ENCODE results near the gene COPG1.

Gene COPG1

GRCh38 chr3:129308636-129309035 lies 59.2 kb downstream of the COPG1 start (continued):
- TF ChIP-seq TSHZ2 (CRISPR knock-in tag; IDR thresholded peaks at IDR 0.05): no peak
- TF ChIP-seq ZNF565 (CRISPR knock-in tag; conservative IDR thresholded peaks at IDR 0.05; ENCODE audit: low read depth): no peak
- no peak for TF ChIP-seq ZFP3 (CRISPR knock-in tag; IDR thresholded peaks at IDR 0.05)
- no peak for TF ChIP-seq POU6F1 (CRISPR knock-in tag; IDR thresholded peaks at IDR 0.05; ENCODE audit: borderline replicate concordance, low read depth)

GRCh38 chr3:129310111-129311011 lies 61.0 kb downstream of the COPG1 start:
- no peak for ATAC-seq
- TF ChIP-seq ESRRG (CRISPR knock-in tag; IDR thresholded peaks at IDR 0.05) (no peak), BACH2 (CRISPR knock-in tag; IDR thresholded peaks at IDR 0.05; ENCODE audit: borderline replicate concordance) (no peak), PATZ1 (CRISPR knock-in tag; IDR thresholded peaks at IDR 0.05; ENCODE audit: borderline replicate concordance) (no peak), ZC3H10 (CRISPR knock-in tag; IDR thresholded peaks at IDR 0.05) (no peak), OSR1 (CRISPR knock-in tag; IDR thresholded peaks at IDR 0.05) (no peak), SNAI2 (CRISPR knock-in tag; IDR thresholded peaks at IDR 0.05) (no peak)

- no peak for TF ChIP-seq POU6F1 (CRISPR knock-in tag; IDR thresholded peaks at IDR 0.05; ENCODE audit: borderline replicate concordance, low read depth)
- TF ChIP-seq OSR1 (CRISPR knock-in tag; IDR thresholded peaks at IDR 0.05): no peak
- TF ChIP-seq ZNF8 (CRISPR knock-in tag; IDR thresholded peaks at IDR 0.05): no peak
- TF ChIP-seq SNAI2 (CRISPR knock-in tag; IDR thresholded peaks at IDR 0.05): no peak
- TF ChIP-seq TOX (CRISPR knock-in tag; IDR thresholded peaks at IDR 0.05; ENCODE audit: borderline replicate concordance): no peak
- no peak for TF ChIP-seq PPARA (CRISPR knock-in tag; IDR thresholded peaks at IDR 0.05; ENCODE audit: borderline replicate concordance)
- TF ChIP-seq TCF4 (CRISPR knock-in tag; IDR thresholded peaks at IDR 0.05; ENCODE audit: borderline replicate concordance): no peak
- no peak for TF ChIP-seq ESRRG (CRISPR knock-in tag; IDR thresholded peaks at IDR 0.05)
- no peak for TF ChIP-seq ARNTL (CRISPR knock-in tag; IDR thresholded peaks at IDR 0.05; ENCODE audit: borderline replicate concordance, low read depth)
- no peak for TF ChIP-seq ZC3H10 (CRISPR knock-in tag; IDR thresholded peaks at IDR 0.05)
- no peak for TF ChIP-seq ZFP30 (CRISPR knock-in tag; IDR thresholded peaks at IDR 0.05)
- no peak for TF ChIP-seq CSRNP3 (CRISPR knock-in tag; IDR thresholded peaks at IDR 0.05)
- TF ChIP-seq ISL1 (CRISPR knock-in tag; IDR thresholded peaks at IDR 0.05): no peak
- no peak for ATAC-seq
These were observed 61.9 kb downstream of the COPG1 start for GRCh38 chr3:129311054-129311902.

Data from SK-N-SH treated with all-trans-retinoic acid at 6 μM for 48 hours (cell line).